ENCODE measurements around the gene C16orf90.
"Not testable (repeated sequence)": the region's sequence is repeated elsewhere in the genome, so short reads cannot be mapped to it uniquely, and the experiment has no call there.

The C16orf90 gene

DNA sequence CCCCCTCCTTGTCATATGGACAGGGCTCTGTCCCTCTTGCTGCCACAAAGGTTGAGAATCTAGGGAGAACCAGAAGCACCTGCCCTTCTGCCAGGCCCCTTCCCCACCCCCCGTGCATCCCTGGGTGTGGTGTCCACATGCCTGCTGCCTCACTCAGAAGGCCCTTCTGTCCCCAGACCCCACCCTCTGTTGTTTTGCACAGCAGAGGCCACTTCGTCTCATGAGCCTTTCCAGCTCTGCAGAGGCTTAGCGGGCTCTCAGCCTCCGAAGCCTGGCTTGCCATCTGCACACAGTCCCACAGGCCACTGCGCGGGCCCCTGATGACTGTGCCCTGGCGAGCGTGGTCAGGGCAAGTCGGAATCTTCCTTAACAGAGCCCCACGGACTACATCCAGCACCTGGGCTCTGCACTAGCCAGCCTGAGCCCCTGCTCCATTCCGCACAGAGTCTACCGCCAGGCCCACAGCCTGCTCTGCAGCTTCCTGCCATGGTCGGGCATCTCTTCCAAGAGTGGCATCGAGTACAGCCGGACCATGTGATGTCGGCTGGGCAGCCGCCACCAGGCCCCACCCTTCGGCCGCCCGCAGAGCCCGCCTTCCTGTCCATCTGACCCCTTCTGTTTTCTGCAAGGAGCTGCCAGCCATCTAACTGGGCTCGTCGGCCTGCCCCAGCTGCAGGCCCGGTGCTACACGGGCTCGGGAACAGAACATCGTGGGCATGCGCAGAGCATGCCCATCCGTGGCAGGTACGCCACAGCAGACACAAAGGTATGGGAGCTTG, 10.8 kb downstream of the C16orf90 start:
- ATAC-seq (ENCODE audit: low read depth) (no peak), DNase-seq (ENCODE audit: low spot score in 2 of 2) (no peak)
- no peaks in the 10 kb centered on the region for H3K9me3 Mint-ChIP-seq
- no peak overlapping the region for H3K27ac Mint-ChIP-seq
- no peak overlapping the region for H3K4me3 Mint-ChIP-seq
- H3K27me3 Mint-ChIP-seq = no peaks in the 10 kb centered on the region
- peaks cover 38% of the 10 kb centered on the region for H3K36me3 Mint-ChIP-seq
- no peaks in the 10 kb centered on the region for H3K4me1 Mint-ChIP-seq

DNA sequence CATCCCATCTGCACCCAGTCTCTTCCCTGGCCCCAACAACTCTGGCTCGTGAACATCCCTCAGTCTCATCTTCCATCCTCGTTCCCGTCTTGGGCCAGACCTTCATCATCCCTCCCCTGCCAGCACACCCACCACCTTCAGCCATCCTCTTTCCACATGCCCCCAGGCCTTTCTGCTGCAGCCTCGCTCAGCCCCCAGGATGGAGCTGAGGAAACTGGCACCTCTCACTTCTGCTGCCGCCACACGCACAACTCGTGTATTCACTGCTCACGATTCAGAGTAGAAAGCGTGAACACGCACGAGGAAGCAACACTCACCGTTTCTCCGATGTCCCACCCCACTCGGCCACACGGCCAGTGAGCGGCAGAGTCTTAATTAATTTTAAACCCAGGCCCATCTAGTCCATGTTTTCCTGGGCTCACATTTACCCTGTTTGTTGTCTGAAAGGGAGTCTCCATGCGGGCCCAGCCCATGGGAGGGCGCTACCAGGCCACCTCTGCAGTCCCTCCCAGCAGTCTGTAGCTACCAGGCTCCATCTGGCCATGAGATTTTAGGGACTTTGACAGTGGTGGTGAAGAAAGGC, 12.5 kb downstream of the C16orf90 start:
- no peaks in the 10 kb centered on the region for H3K4me1 Mint-ChIP-seq
- ATAC-seq (ENCODE audit: low read depth) = no peak
- H3K36me3 Mint-ChIP-seq = peaks cover 42% of the 10 kb centered on the region
- no peaks in the 10 kb centered on the region for H3K9me3 Mint-ChIP-seq
- no peak overlapping the region for H3K4me3 Mint-ChIP-seq
- DNase-seq (ENCODE audit: low spot score in 2 of 2) = no peak
- H3K27ac Mint-ChIP-seq = no peak overlapping the region
- H3K27me3 Mint-ChIP-seq = no peaks in the 10 kb centered on the region

GRCh38 chr16:3481696-3482658, 13.3 kb downstream of the C16orf90 start:
- no peak for DNase-seq (ENCODE audit: low spot score in 2 of 2)
- Mint-ChIP-seq H3K27ac (no peak overlapping the region), H3K36me3 (peaks cover 42% of the 10 kb centered on the region), H3K4me3 (no peak overlapping the region), H3K27me3 (no peaks in the 10 kb centered on the region), H3K9me3 (no peaks in the 10 kb centered on the region), H3K4me1 (no peaks in the 10 kb centered on the region)
- ATAC-seq (ENCODE audit: low read depth) = no peak

DNA sequence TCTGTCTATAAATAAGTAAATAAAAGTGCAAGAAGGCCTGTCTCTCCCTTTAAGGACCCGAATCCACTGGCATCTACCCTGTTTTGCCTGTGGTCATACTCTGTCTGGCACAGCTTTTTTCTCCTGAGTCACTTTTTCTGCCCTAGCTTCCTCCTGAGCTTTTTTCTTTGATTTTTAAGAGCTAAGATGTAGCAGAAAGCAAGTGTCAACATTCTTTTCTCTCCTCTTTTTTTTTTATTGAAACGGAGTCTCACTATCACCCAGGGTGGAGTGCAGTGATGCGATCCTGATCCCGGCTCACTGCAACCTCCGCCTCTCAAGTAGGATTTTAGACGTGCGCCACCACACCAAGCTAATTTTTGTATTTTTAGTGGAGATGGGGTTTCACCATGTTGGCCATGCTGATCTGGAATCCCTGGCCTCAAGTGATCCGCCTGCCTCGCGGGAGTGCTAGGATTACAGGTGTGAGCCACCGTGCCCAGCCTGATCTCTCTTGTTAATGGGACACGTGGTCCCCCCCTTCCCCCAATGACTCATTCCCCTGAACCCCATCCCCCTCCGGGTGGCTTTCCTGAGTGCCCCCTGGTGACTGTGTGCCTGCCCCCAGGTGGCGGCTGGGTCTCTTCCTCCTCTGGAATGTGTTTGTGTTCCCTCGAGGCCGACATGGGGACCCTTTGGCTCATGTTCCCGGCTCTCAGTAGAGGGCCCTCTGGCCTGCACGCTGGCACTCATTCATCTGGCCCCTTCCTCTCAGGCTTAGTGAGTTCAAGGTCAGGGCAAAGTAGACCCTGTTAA, 14.2 kb downstream of the C16orf90 start:
- no peak for DNase-seq (ENCODE audit: low spot score in 2 of 2)
- H3K4me3 Mint-ChIP-seq = no peak overlapping the region
- no peaks in the 10 kb centered on the region for H3K9me3 Mint-ChIP-seq
- H3K27ac Mint-ChIP-seq = no peak overlapping the region
- peaks cover 40% of the 10 kb centered on the region for H3K36me3 Mint-ChIP-seq
- no peak for ATAC-seq (ENCODE audit: low read depth)
- no peaks in the 10 kb centered on the region for H3K27me3 Mint-ChIP-seq
- no peaks in the 10 kb centered on the region for H3K4me1 Mint-ChIP-seq

DNA sequence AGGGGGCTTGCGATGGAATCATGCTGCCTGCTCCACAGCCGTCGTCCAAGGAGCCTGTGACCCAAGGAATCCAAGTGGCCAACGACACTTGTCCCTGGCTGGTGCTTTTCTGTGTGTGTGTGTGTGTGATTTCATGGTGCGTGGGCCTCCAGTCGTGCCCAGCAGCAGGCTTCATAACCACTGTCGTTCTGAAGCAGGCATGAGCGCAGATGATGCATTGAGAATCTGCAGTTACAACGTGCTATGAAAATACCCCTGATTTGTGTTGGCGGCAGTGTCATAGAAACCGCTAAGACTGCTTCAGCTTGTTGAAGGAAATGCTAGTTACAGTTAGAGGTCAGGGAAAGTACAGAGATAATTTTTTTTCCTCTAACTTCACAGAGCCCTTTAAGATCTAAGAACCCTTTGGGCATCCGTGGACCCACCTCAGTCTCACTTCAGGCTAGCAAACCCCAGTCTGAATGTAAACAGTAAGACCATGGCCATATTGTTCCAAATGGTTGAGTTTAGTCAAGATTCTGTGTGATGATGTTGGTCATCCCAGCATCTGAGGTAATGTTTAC, 15.6 kb downstream of the C16orf90 start:
- Mint-ChIP-seq H3K36me3 (peaks cover 35% of the 10 kb centered on the region), H3K27ac (no peak overlapping the region)
- ATAC-seq (ENCODE audit: low read depth) = no peak

GRCh38 chr16:3478242-3478925, 16.9 kb downstream of the C16orf90 start:
- peaks cover 3% of the 10 kb centered on the region for H3K4me1 Mint-ChIP-seq
- DNase-seq (ENCODE audit: low spot score in 2 of 2) = no peak
- H3K9me3 Mint-ChIP-seq = no peaks in the 10 kb centered on the region
- H3K36me3 Mint-ChIP-seq = peaks cover 27% of the 10 kb centered on the region
- no peaks in the 10 kb centered on the region for H3K27me3 Mint-ChIP-seq
- H3K27ac Mint-ChIP-seq = no peak overlapping the region
- H3K4me3 Mint-ChIP-seq = no peak overlapping the region
- ATAC-seq (ENCODE audit: low read depth) = no peak

More for the DNA sequence above, 15.6 kb downstream of the C16orf90 start:
- Mint-ChIP-seq H3K27me3 (no peaks in the 10 kb centered on the region), H3K4me3 (no peak overlapping the region), H3K9me3 (no peaks in the 10 kb centered on the region), H3K4me1 (peaks cover 3% of the 10 kb centered on the region)
- no peak for DNase-seq (ENCODE audit: low spot score in 2 of 2)

DNA sequence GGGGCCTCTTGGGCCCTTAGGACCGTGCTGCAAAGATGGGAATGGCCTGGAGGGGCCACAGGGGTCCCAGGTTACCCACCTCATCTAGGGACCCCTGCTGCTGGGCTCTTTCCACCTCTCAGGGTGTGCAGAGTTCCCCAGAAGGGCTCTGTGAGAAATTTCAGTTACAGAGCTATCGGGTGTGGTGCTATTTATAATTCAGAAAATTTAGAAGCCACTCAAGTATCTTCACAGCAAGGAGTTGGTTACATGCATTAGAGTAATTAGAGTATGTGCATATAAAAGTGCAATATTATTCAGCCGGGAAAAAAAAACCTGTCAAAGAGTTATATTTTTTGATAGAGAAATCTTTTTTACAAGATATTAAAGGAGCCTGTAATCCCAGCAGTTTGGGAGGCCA, 18.9 kb downstream of the C16orf90 start:
- no peak overlapping the region for H3K4me3 Mint-ChIP-seq

GRCh38 chr16:3475604-3476375, 19.5 kb downstream of the C16orf90 start:
- H3K27ac Mint-ChIP-seq = peak overlapping the region; percentile 25
- ATAC-seq (ENCODE audit: low read depth) (no peak), DNase-seq (ENCODE audit: low spot score in 2 of 2) (no peak)
- H3K36me3 Mint-ChIP-seq = peaks cover 27% of the 10 kb centered on the region
- H3K27me3 Mint-ChIP-seq = no peaks in the 10 kb centered on the region
- no peaks in the 10 kb centered on the region for H3K9me3 Mint-ChIP-seq
- H3K4me1 Mint-ChIP-seq = peaks cover 3% of the 10 kb centered on the region
- no peak overlapping the region for H3K4me3 Mint-ChIP-seq

More for the DNA sequence above, 18.9 kb downstream of the C16orf90 start:
- no peak for ATAC-seq (ENCODE audit: low read depth)
- H3K9me3 Mint-ChIP-seq = no peaks in the 10 kb centered on the region
- peaks cover 27% of the 10 kb centered on the region for H3K36me3 Mint-ChIP-seq
- no peak for DNase-seq (ENCODE audit: low spot score in 2 of 2)
- no peaks in the 10 kb centered on the region for H3K27me3 Mint-ChIP-seq
- peaks cover 3% of the 10 kb centered on the region for H3K4me1 Mint-ChIP-seq
- H3K27ac Mint-ChIP-seq = no peak overlapping the region

DNA sequence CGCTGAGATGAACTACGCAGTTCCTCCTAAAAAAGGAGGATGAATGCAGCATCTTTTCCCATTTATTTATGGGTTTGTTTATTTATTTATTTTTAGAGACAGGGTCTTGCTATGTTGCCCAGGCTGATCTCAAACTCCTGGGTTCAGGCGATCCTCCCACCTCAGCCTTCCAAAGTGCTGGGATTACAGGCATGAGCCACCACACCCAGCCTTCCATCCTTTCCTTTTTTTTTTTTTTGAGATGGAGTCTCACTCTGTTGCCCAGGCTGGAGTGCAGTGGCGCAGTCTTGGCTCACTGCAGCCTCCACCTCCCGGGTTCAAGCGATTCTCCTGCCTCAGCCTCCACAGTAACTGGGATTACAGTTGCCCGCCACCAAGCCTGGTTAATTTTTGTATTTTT, 20.4 kb downstream of the C16orf90 start:
- H3K27ac Mint-ChIP-seq; H3K9me3 Mint-ChIP-seq; H3K4me1 Mint-ChIP-seq; H3K4me3 Mint-ChIP-seq; ATAC-seq (ENCODE audit: low read depth); H3K27me3 Mint-ChIP-seq; DNase-seq (ENCODE audit: low spot score in 2 of 2): not testable (repeated sequence)
- H3K36me3 Mint-ChIP-seq = peaks cover 28% of the 10 kb centered on the region

DNA sequence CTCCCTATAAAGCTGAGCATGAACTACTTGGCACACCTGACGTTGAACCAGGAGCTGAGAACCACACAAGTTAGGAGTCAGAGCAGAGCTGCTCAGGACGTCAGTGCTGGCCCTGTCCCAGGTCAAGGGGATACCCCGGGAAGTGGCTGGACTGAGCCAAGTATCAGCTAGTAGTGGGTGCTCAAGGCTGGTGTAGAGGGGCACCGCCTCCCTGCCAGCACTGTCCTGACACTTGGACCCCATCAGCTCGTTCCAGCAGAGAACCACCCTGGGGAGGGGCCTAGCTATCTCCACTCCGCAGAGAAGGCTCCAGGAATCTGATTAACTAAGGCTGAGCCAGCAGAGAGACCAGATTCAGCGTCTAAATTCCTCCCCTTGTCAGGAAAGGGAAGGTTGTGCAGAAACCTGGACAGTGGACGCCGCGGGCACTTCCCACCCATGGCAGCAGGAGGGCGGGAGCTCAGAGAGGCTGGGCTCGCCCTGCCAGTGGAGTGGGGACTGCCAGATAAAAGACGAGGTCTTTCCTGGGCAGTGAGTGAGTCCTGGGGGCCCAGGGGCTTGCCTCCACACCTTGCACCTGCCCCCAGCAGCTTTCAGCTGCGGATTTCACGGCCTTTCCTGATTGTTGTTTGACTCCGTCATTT, 21.0 kb downstream of the C16orf90 start:
- DNase-seq (ENCODE audit: low spot score in 2 of 2) (no peak), ATAC-seq (ENCODE audit: low read depth) (no peak)
- Mint-ChIP-seq H3K4me1 (peaks cover 6% of the 10 kb centered on the region), H3K27ac (no peak overlapping the region), H3K27me3 (no peaks in the 10 kb centered on the region), H3K9me3 (no peaks in the 10 kb centered on the region), H3K4me3 (no peak overlapping the region), H3K36me3 (peaks cover 24% of the 10 kb centered on the region)

DNA sequence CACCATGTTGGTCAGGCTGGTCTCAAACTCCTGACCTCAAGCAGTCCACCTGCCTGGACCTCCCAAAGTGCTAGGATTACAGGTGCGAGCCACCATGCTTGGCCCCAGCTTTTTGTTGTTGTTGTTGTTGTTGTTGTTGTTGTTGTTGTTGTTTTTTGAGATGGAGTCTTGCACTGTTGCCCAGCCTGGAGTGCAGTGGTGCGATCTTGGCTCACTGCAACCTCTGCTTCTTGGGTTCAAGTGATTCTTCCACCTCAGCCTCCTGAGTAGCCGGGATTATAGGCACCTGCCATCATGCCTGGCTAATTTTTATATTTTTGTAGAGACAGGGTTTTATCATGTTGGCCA, 21.7 kb downstream of the C16orf90 start:
- H3K36me3 Mint-ChIP-seq = peaks cover 22% of the 10 kb centered on the region
- not testable (repeated sequence) for H3K27ac Mint-ChIP-seq; H3K9me3 Mint-ChIP-seq; ATAC-seq (ENCODE audit: low read depth); H3K4me1 Mint-ChIP-seq; DNase-seq (ENCODE audit: low spot score in 2 of 2); H3K4me3 Mint-ChIP-seq; H3K27me3 Mint-ChIP-seq
